Measurements from ENCODE around the gene SAA2.

Gene SAA2

GRCh38 chr11:18223591-18224387, 24.7 kb downstream of the SAA2 start:
- no peaks in the 10 kb centered on the region for H3K36me3 ChIP-seq (ENCODE audit: low read depth)
- ATAC-seq (ENCODE audit: low read depth) (no peak), DNase-seq (ENCODE audit: low spot score) (no peak)
- H3K4me3 ChIP-seq (ENCODE audit: severe bottlenecking) = no peak overlapping the region
- no peak overlapping the region for H3K27ac ChIP-seq (ENCODE audit: poor library complexity, severe bottlenecking)
- H3K27me3 ChIP-seq (ENCODE audit: insufficient read depth, poor library complexity, severe bottlenecking) = no peaks in the 10 kb centered on the region
- H3K9me3 ChIP-seq (ENCODE audit: severe bottlenecking) = no peaks in the 10 kb centered on the region
- no peak for TF ChIP-seq CTCF (IDR thresholded peaks at IDR 0.05; ENCODE audit: poor library complexity, severe bottlenecking)
- no peaks in the 10 kb centered on the region for H3K4me1 ChIP-seq (ENCODE audit: insufficient read depth, poor library complexity, severe bottlenecking)

GRCh38 chr11:18222814-18223421, 25.6 kb downstream of the SAA2 start:
- no peak overlapping the region for H3K27ac ChIP-seq (ENCODE audit: poor library complexity, severe bottlenecking)
- ATAC-seq (ENCODE audit: low read depth) = no peak
- TF ChIP-seq CTCF (IDR thresholded peaks at IDR 0.05; ENCODE audit: poor library complexity, severe bottlenecking) = no peak
- no peak for DNase-seq (ENCODE audit: low spot score)
- H3K9me3 ChIP-seq (ENCODE audit: severe bottlenecking) = no peaks in the 10 kb centered on the region
- no peaks in the 10 kb centered on the region for H3K27me3 ChIP-seq (ENCODE audit: insufficient read depth, poor library complexity, severe bottlenecking)
- no peaks in the 10 kb centered on the region for H3K4me1 ChIP-seq (ENCODE audit: insufficient read depth, poor library complexity, severe bottlenecking)
- H3K4me3 ChIP-seq (ENCODE audit: severe bottlenecking) = no peak overlapping the region
- no peaks in the 10 kb centered on the region for H3K36me3 ChIP-seq (ENCODE audit: low read depth)

GRCh38 chr11:18221274-18221876, 27.1 kb downstream of the SAA2 start:
- H3K36me3 ChIP-seq (ENCODE audit: low read depth) = no peaks in the 10 kb centered on the region
- DNase-seq (ENCODE audit: low spot score) (no peak), ATAC-seq (ENCODE audit: low read depth) (peak; percentile 17; the same call in 1 of the 3 replicates)
- peaks cover 4% of the 10 kb centered on the region for H3K27me3 ChIP-seq (ENCODE audit: insufficient read depth, poor library complexity, severe bottlenecking)
- H3K9me3 ChIP-seq (ENCODE audit: severe bottlenecking) = no peaks in the 10 kb centered on the region
- no peak for TF ChIP-seq CTCF (IDR thresholded peaks at IDR 0.05; ENCODE audit: poor library complexity, severe bottlenecking)
- H3K4me3 ChIP-seq (ENCODE audit: severe bottlenecking) = no peak overlapping the region
- H3K27ac ChIP-seq (ENCODE audit: poor library complexity, severe bottlenecking) = no peak overlapping the region
- no peaks in the 10 kb centered on the region for H3K4me1 ChIP-seq (ENCODE audit: insufficient read depth, poor library complexity, severe bottlenecking)

GRCh38 chr11:18209058-18209457, 39.4 kb downstream of the SAA2 start:
- ATAC-seq (ENCODE audit: low read depth) (no peak), DNase-seq (ENCODE audit: low spot score) (no peak)
- no peaks in the 10 kb centered on the region for H3K4me1 ChIP-seq (ENCODE audit: insufficient read depth, poor library complexity, severe bottlenecking)
- TF ChIP-seq CTCF (IDR thresholded peaks at IDR 0.05; ENCODE audit: poor library complexity, severe bottlenecking) = no peak
- no peak overlapping the region for H3K4me3 ChIP-seq (ENCODE audit: severe bottlenecking)
- no peaks in the 10 kb centered on the region for H3K9me3 ChIP-seq (ENCODE audit: severe bottlenecking)
- H3K27ac ChIP-seq (ENCODE audit: poor library complexity, severe bottlenecking) = no peak overlapping the region
- H3K36me3 ChIP-seq (ENCODE audit: low read depth) = no peaks in the 10 kb centered on the region
- no peaks in the 10 kb centered on the region for H3K27me3 ChIP-seq (ENCODE audit: insufficient read depth, poor library complexity, severe bottlenecking)

Measured in RWPE2 (cell line).